ENCODE measurements around the gene KRTAP16-1. TPM values are rescaled to one million over a fixed set of nuclear protein-coding genes. Genes with fewer than 3 reads are reported as not detected.

KRTAP16-1 gene
- total RNA-seq, 1 donor from 2014 or later = not detected

- no peak for TF ChIP-seq CTCF (conservative IDR thresholded peaks at IDR 0.05)
- Mint-ChIP-seq H3K27ac (ENCODE audit: unreplicated experiment) (no peak overlapping the region), H3K4me1 (peaks cover 25% of the 10 kb centered on the region), H3K9me3 (peaks cover 10% of the 10 kb centered on the region), H3K27me3 (ENCODE audit: low read depth) (no peaks in the 10 kb centered on the region), H3K36me3 (ENCODE audit: low read depth) (peaks cover 12% of the 10 kb centered on the region), H3K4me3 (no peak overlapping the region)
- DNase-seq (ENCODE audit: low read depth, low spot score) = no peak
Observed at GRCh38 chr17:41340494-41340893, 31.4 kb upstream of the KRTAP16-1 start.

DNA sequence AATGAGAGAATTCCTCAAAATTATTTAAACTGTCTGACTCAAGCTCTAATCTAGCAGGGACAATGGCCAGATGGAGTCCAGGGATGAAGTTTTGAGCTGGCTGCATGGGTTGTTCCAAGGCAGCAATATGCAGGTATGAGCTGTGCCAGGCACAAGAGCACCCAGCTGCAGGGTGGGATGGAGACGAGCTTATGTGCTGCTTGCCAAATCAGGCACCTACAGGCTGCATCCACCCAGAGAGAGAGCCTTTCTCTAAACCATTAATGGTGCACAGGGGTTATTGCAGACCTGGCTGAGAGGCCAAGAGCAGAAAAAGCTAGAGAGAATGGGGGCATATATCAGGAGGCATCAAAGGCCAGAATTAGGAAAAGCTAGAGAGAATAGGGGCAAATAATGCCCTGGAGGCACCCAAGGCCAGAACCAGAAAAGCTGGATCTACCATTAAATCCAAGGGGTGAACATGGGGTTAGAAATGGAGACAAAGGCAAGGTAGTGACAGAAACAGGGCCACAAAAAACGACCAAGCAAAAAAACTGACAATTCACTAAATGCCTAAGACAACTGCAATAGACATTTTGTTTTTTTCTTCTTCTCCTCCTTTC is 30.6 kb upstream of the KRTAP16-1 start:
- Mint-ChIP-seq H3K4me3 (no peak overlapping the region), H3K36me3 (ENCODE audit: low read depth) (peaks cover 12% of the 10 kb centered on the region), H3K9me3 (peaks cover 6% of the 10 kb centered on the region), H3K27me3 (ENCODE audit: low read depth) (no peaks in the 10 kb centered on the region), H3K4me1 (peaks cover 25% of the 10 kb centered on the region), H3K27ac (ENCODE audit: unreplicated experiment) (no peak overlapping the region)
- TF ChIP-seq CTCF (conservative IDR thresholded peaks at IDR 0.05) = no peak
- DNase-seq (ENCODE audit: low read depth, low spot score) = no peak

- Mint-ChIP-seq H3K36me3 (ENCODE audit: low read depth) (peaks cover 12% of the 10 kb centered on the region), H3K9me3 (peaks cover 6% of the 10 kb centered on the region), H3K27me3 (ENCODE audit: low read depth) (no peaks in the 10 kb centered on the region), H3K27ac (ENCODE audit: unreplicated experiment) (no peak overlapping the region), H3K4me1 (peaks cover 25% of the 10 kb centered on the region), H3K4me3 (no peak overlapping the region)
- TF ChIP-seq CTCF (conservative IDR thresholded peaks at IDR 0.05) = no peak
- DNase-seq (ENCODE audit: low read depth, low spot score) = no peak
Observed at GRCh38 chr17:41338961-41339485, 29.9 kb upstream of the KRTAP16-1 start.

DNA sequence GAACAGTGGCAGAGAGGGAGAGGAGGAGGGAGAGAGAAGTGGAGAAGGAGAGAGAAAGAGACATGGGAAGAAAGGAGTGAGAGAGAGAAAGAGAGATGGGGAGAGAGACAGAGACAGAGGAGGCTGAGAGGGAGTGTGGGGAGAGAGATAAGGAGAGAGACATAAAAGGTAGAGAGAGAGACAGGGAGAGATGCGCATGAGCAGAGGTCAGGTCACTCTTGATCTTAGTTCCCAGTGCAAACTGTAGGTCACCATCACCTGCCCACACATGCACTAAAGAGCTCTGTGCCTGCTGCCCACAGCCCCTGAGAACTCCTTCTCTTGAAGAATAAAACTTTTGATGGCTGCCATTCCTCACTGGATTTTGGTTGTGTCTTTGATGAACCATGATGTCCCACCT is 26.6 kb upstream of the KRTAP16-1 start:
- H3K27me3 Mint-ChIP-seq (ENCODE audit: low read depth) = no peaks in the 10 kb centered on the region
- no peak for DNase-seq (ENCODE audit: low read depth, low spot score)
- no peaks in the 10 kb centered on the region for H3K9me3 Mint-ChIP-seq
- no peak overlapping the region for H3K4me3 Mint-ChIP-seq
- TF ChIP-seq CTCF (conservative IDR thresholded peaks at IDR 0.05) = no peak
- H3K4me1 Mint-ChIP-seq = peaks cover 8% of the 10 kb centered on the region
- H3K27ac Mint-ChIP-seq (ENCODE audit: unreplicated experiment) = no peak overlapping the region
- H3K36me3 Mint-ChIP-seq (ENCODE audit: low read depth) = no peaks in the 10 kb centered on the region

- Mint-ChIP-seq H3K4me1 (no peaks in the 10 kb centered on the region), H3K9me3 (no peaks in the 10 kb centered on the region)
Observed at GRCh38 chr17:41334385-41335305, 25.5 kb upstream of the KRTAP16-1 start.

More at GRCh38 chr17:41334385-41335305, 25.5 kb upstream of the KRTAP16-1 start:
- TF ChIP-seq CTCF (conservative IDR thresholded peaks at IDR 0.05) = no peak
- no peak for DNase-seq (ENCODE audit: low read depth, low spot score)
- no peak overlapping the region for H3K4me3 Mint-ChIP-seq
- no peaks in the 10 kb centered on the region for H3K27me3 Mint-ChIP-seq (ENCODE audit: low read depth)
- H3K27ac Mint-ChIP-seq (ENCODE audit: unreplicated experiment) = no peak overlapping the region
- no peaks in the 10 kb centered on the region for H3K36me3 Mint-ChIP-seq (ENCODE audit: low read depth)

All from neural crest cell (in vitro differentiated cells).